ENCODE results near the gene ANKS3. TPM values are rescaled to one million over a fixed set of nuclear protein-coding genes. Genes with fewer than 3 reads are reported as not detected.

The ANKS3 gene
- total RNA-seq, 1 experiment from 2014 or later: 25.5 TPM

DNA sequence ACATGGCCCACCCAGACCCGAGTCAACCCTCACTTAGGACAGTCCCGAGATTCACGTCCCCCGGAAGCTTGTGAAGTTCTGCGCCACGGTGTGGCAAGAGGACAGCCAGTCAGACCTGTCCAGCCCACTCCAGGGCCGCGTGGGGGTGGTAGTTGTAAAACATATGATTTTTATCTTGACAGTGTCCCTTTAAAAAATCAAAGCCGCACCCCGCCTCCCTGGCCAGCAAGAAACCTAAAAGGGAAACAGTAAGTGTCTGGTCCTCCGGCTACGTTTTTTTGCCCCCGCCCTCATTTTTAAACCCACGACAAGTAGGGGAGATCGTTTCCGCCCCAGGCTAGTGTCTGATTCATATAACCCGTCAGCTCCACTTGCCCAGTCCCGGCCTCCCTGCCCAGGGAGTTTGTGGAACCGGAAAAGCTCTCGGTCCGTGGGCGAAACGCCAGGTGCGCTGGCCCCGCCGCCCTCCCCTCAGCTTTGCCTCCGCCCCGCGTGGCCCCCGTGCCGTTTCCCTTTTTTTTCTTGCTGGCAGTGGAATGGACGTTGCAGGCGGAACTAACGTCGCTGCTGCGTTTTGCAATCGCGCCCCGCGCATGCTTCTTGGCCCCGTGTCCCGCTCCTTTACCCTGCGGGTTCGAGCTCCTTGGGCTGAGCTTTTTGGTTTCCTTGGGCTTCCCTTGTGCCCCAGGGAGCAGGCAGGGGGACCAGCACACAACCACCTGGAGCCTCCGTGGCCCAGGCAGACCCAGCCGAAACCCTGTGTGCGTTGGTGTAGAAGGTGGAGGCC is 54.0 kb downstream of the ANKS3 start:
- Histone ChIP-seq H3K4me1 (ENCODE audit: control insufficient read depth in 1 of 2, insufficient read depth in 2 of 2, low read length in 2 of 2) (no peaks in the 10 kb centered on the region), H3K4me3 (replicated peaks in 1 of 2; ENCODE audit: low read depth in 1 of 2, low read length in 2 of 2) (no peak overlapping the region), H3K9me2 (ENCODE audit: insufficient read depth) (no peaks in the 10 kb centered on the region), H3K79me2 (ENCODE audit: insufficient read depth, low read length) (no peaks in the 10 kb centered on the region), H3K36me3 (ENCODE audit: control insufficient read depth in 1 of 2, insufficient read depth in 2 of 2, low read length in 2 of 2) (peaks cover 0 to 7% of the 10 kb centered on the region in 2 experiments; a peak in 1 of 4 replicates), H4K20me1 (ENCODE audit: insufficient read depth) (no peaks in the 10 kb centered on the region), H3K4me2 (ENCODE audit: low read length) (no peak overlapping the region), H2AFZ (ENCODE audit: low read depth, low read length, poor library complexity, severe bottlenecking) (no peak overlapping the region), H3K27me3 (ENCODE audit: insufficient read depth, low read length) (no peaks in the 10 kb centered on the region), H3K9ac (ENCODE audit: low read length) (no peak overlapping the region), H3K27ac (ENCODE audit: low read depth, low read length) (no peak overlapping the region), H3K9me3 (ENCODE audit: control insufficient read depth in 1 of 2, insufficient read depth in 1 of 2, low read depth in 1 of 2, low read length in 2 of 2) (no peaks in the 10 kb centered on the region)
- intact Hi-C loops (cut with micrococcal nuclease): no loop called here
- BruUV-seq (replicated peaks): no TSS peak
- ChIA-PET POLR2A (no interaction called here), CTCF (no interaction called here), RAD21 (ENCODE audit: low non-redundant PET in 1 of 2, low total read pairs in 2 of 2, uncharacterized antibody in 2 of 2, unreplicated experiment in 2 of 2) (no interaction called here)
- no peak for DNase-seq (ENCODE audit: low read depth, low spot score)
- no peak for TF ChIP-seq CBX3 (IDR thresholded peaks at IDR 0.05; ENCODE audit: low read depth)
- TF ChIP-seq SP1 (IDR thresholded peaks at IDR 0.05; ENCODE audit: low read depth): no peak
- TF ChIP-seq EZH2 (IDR thresholded peaks at IDR 0.05): no peak
- no peak for TF ChIP-seq POLR2AphosphoS5 (IDR thresholded peaks at IDR 0.05; ENCODE audit: low read depth, low read length)
- no peak for ATAC-seq

DNA sequence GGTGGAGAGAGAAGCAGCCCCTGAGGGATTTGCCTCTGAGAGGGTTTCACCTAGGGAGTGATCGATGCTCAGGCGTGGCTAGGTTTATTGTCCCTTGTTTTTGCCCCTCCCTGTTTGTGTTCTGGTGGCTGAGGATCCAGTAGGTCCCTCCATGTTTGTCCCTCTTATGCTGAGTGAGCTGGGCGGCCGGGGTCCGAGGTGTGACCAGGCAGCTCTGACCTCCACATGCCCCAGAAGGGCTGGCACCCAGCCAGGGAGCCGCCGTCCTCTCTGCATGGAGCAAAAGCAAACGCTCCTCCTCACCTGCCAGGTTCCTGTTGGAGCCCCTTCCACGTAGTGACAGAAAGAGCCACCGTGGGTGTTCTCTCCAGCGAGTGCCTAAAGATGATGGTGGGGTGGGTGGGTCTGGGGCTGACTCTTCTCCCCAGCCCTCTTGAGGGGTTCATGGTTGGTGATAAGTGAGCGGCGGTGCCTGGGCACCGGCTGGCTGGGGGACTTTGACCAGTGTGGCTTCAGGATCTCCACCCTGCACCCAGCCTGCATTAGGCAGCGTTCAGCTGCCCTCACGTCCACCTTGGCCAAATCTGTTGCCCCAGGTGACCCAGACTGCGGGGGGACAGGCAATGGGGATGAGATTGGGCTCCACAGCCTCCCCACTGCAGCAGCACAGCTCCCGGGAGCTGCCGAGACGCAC is 54.8 kb downstream of the ANKS3 start:
- Histone ChIP-seq H3K36me3 (ENCODE audit: control insufficient read depth in 1 of 2, insufficient read depth in 2 of 2, low read length in 2 of 2) (peaks cover 0 to 4% of the 10 kb centered on the region in 2 experiments; a peak in 1 of 4 replicates), H3K4me1 (ENCODE audit: control insufficient read depth in 1 of 2, insufficient read depth in 2 of 2, low read length in 2 of 2) (no peaks in the 10 kb centered on the region), H3K4me2 (ENCODE audit: low read length) (no peak overlapping the region), H4K20me1 (ENCODE audit: insufficient read depth) (no peaks in the 10 kb centered on the region), H3K79me2 (ENCODE audit: insufficient read depth, low read length) (no peaks in the 10 kb centered on the region), H3K9me3 (ENCODE audit: control insufficient read depth in 1 of 2, insufficient read depth in 1 of 2, low read depth in 1 of 2, low read length in 2 of 2) (no peaks in the 10 kb centered on the region), H3K27ac (ENCODE audit: low read depth, low read length) (no peak overlapping the region), H3K4me3 (replicated peaks in 1 of 2; ENCODE audit: low read depth in 1 of 2, low read length in 2 of 2) (no peak overlapping the region), H3K27me3 (ENCODE audit: insufficient read depth, low read length) (no peaks in the 10 kb centered on the region), H3K9ac (ENCODE audit: low read length) (no peak overlapping the region), H2AFZ (ENCODE audit: low read depth, low read length, poor library complexity, severe bottlenecking) (no peak overlapping the region), H3K9me2 (ENCODE audit: insufficient read depth) (no peaks in the 10 kb centered on the region)
- ChIA-PET POLR2A (no interaction called here), CTCF (no interaction called here), RAD21 (ENCODE audit: low non-redundant PET in 1 of 2, low total read pairs in 2 of 2, uncharacterized antibody in 2 of 2, unreplicated experiment in 2 of 2) (interaction anchor here in 1 of 2 experiments (0.6 kb wide), 1 partner anchor 37 kb away, joined by 6 read pairs; no protein-coding TSS in a partner anchor)
- intact Hi-C loops (cut with micrococcal nuclease): no loop called here
- DNase-seq (ENCODE audit: low read depth, low spot score) (no peak), ATAC-seq (no peak)
- BruUV-seq (replicated peaks): no TSS peak
- TF ChIP-seq EZH2phosphoT487 (IDR thresholded peaks at IDR 0.05; ENCODE audit: borderline replicate concordance) (no peak), POLR2A (IDR thresholded peaks at IDR 0.05; ENCODE audit: borderline replicate concordance, extremely low read depth, insufficient read depth, insufficient read length) (no peak), FOSL1 (IDR thresholded peaks at IDR 0.05; ENCODE audit: low read depth) (no peak), CEBPB (IDR thresholded peaks at IDR 0.05; ENCODE audit: low read depth) (no peak), EZH2 (IDR thresholded peaks at IDR 0.05) (no peak), ZNF274 (IDR thresholded peaks at IDR 0.05; ENCODE audit: low read depth, low read length) (no peak), ZFX (IDR thresholded peaks at IDR 0.05) (no peak), CBX3 (IDR thresholded peaks at IDR 0.05; ENCODE audit: low read depth) (no peak), TCF7L2 (IDR thresholded peaks at IDR 0.05; ENCODE audit: borderline replicate concordance, extremely low read depth, insufficient read depth, insufficient read length) (no peak), SIN3A (IDR thresholded peaks at IDR 0.05; ENCODE audit: low read depth) (no peak), SRF (IDR thresholded peaks at IDR 0.05; ENCODE audit: low read depth) (no peak)
- TF ChIP-seq, protein P1, sequence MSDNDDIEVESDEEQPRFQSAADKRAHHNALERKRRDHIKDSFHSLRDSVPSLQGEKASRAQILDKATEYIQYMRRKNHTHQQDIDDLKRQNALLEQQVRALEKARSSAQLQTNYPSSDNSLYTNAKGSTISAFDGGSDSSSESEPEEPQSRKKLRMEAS (IDR thresholded peaks at IDR 0.05): no peak
- TF ChIP-seq, protein P2, sequence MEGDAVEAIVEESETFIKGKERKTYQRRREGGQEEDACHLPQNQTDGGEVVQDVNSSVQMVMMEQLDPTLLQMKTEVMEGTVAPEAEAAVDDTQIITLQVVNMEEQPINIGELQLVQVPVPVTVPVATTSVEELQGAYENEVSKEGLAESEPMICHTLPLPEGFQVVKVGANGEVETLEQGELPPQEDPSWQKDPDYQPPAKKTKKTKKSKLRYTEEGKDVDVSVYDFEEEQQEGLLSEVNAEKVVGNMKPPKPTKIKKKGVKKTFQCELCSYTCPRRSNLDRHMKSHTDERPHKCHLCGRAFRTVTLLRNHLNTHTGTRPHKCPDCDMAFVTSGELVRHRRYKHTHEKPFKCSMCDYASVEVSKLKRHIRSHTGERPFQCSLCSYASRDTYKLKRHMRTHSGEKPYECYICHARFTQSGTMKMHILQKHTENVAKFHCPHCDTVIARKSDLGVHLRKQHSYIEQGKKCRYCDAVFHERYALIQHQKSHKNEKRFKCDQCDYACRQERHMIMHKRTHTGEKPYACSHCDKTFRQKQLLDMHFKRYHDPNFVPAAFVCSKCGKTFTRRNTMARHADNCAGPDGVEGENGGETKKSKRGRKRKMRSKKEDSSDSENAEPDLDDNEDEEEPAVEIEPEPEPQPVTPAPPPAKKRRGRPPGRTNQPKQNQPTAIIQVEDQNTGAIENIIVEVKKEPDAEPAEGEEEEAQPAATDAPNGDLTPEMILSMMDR (IDR thresholded peaks at IDR 0.05 in 2 of 3, conservative IDR thresholded peaks at IDR 0.05 in 1 of 3; ENCODE audit: borderline replicate concordance in 1 of 3, insufficient read depth in 1 of 3, low read depth in 2 of 3, low read length in 2 of 3): no peak
- TF ChIP-seq, protein P3, sequence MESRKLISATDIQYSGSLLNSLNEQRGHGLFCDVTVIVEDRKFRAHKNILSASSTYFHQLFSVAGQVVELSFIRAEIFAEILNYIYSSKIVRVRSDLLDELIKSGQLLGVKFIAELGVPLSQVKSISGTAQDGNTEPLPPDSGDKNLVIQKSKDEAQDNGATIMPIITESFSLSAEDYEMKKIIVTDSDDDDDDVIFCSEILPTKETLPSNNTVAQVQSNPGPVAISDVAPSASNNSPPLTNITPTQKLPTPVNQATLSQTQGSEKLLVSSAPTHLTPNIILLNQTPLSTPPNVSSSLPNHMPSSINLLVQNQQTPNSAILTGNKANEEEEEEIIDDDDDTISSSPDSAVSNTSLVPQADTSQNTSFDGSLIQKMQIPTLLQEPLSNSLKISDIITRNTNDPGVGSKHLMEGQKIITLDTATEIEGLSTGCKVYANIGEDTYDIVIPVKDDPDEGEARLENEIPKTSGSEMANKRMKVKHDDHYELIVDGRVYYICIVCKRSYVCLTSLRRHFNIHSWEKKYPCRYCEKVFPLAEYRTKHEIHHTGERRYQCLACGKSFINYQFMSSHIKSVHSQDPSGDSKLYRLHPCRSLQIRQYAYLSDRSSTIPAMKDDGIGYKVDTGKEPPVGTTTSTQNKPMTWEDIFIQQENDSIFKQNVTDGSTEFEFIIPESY (IDR thresholded peaks at IDR 0.05; ENCODE audit: extremely low read depth, insufficient replicate concordance, low read length): no peak
